ENCODE measurements around the gene KRTAP3-3. TPM values are rescaled to one million over a fixed set of nuclear protein-coding genes. Genes with fewer than 3 reads are reported as not detected.
"Not testable (repeated sequence)": the region's sequence is repeated elsewhere in the genome, so short reads cannot be mapped to it uniquely, and the experiment has no call there.

KRTAP3-3 gene
- total and polyA plus RNA-seq, 5 donors from 2014 or later, result not detected

GRCh38 chr17:41001795-41002194 is 7.8 kb upstream of the KRTAP3-3 start:
- H3K27me3 Mint-ChIP-seq, result peaks cover 57% of the 10 kb centered on the region
- H3K36me3 ChIP-seq (ENCODE audit: control insufficient read depth, insufficient read depth, low read length), result no peaks in the 10 kb centered on the region
- H3K9me3 ChIP-seq (ENCODE audit: control insufficient read depth in 2 of 2, low read length in 2 of 2), result no peaks in the 10 kb centered on the region
- no peak overlapping the region for H3K27ac Mint-ChIP-seq
- ATAC-seq (ENCODE audit: low read depth in 2 of 2) (no peak), DNase-seq (no peak)
- H3K27ac ChIP-seq (ENCODE audit: insufficient read depth, low read length, poor library complexity, severe bottlenecking), result no peak overlapping the region
- H3K4me1 ChIP-seq (ENCODE audit: control insufficient read depth, insufficient read depth, low read length, poor library complexity, severe bottlenecking), result no peaks in the 10 kb centered on the region
- no peak overlapping the region for H3K4me3 ChIP-seq (ENCODE audit: low read depth, low read length)
- peaks cover 7% of the 10 kb centered on the region for H3K27me3 ChIP-seq (ENCODE audit: control insufficient read depth, insufficient read depth, low read length)
- H3K4me1 Mint-ChIP-seq, result no peaks in the 10 kb centered on the region
- no peak overlapping the region for H3K4me3 Mint-ChIP-seq
- peaks cover 0 to 1% (median 0%) of the 10 kb centered on the region in 7 donors for H3K9me3 Mint-ChIP-seq
- H3K36me3 Mint-ChIP-seq, result no peaks in the 10 kb centered on the region

- not testable (repeated sequence) for H3K4me3 ChIP-seq (ENCODE audit: low read depth, low read length); H3K4me1 Mint-ChIP-seq
Observed at GRCh38 chr17:40999563-40999962, 5.6 kb upstream of the KRTAP3-3 start, which contains the start of gene KRTAP3-2. KRTAP3-2 (minus strand) TSS chr17:40999906; CDS start chr17:40999853, 53 bp downstream.

GRCh38 chr17:40997361-40997760 is 3.4 kb upstream of the KRTAP3-3 start:
- Histone ChIP-seq H3K4me1 (ENCODE audit: control insufficient read depth, insufficient read depth, low read length, poor library complexity, severe bottlenecking) (no peaks in the 10 kb centered on the region), H3K4me3 (ENCODE audit: low read depth, low read length) (no peak overlapping the region), H3K27me3 (ENCODE audit: control insufficient read depth, insufficient read depth, low read length) (peaks cover 14% of the 10 kb centered on the region), H3K36me3 (ENCODE audit: control insufficient read depth, insufficient read depth, low read length) (no peaks in the 10 kb centered on the region), H3K9me3 (ENCODE audit: control insufficient read depth in 2 of 2, low read length in 2 of 2) (no peaks in the 10 kb centered on the region), H3K27ac (ENCODE audit: insufficient read depth, low read length, poor library complexity, severe bottlenecking) (no peak overlapping the region)
- H3K9me3 Mint-ChIP-seq, result peaks cover 0 to 3% (median 0%) of the 10 kb centered on the region in 7 donors
- no peak overlapping the region for H3K27ac Mint-ChIP-seq
- ATAC-seq (ENCODE audit: low read depth in 2 of 2) (no peak), DNase-seq (no peak)
- no peaks in the 10 kb centered on the region for H3K4me1 Mint-ChIP-seq
- H3K4me3 Mint-ChIP-seq, result no peak overlapping the region
- H3K27me3 Mint-ChIP-seq, result peaks cover 59% of the 10 kb centered on the region
- no peaks in the 10 kb centered on the region for H3K36me3 Mint-ChIP-seq

More at GRCh38 chr17:40999563-40999962, 5.6 kb upstream of the KRTAP3-3 start, which contains the start of gene KRTAP3-2:
- not testable (repeated sequence) for H3K4me3 Mint-ChIP-seq; H3K27ac ChIP-seq (ENCODE audit: insufficient read depth, low read length, poor library complexity, severe bottlenecking); DNase-seq; H3K4me1 ChIP-seq (ENCODE audit: control insufficient read depth, insufficient read depth, low read length, poor library complexity, severe bottlenecking); H3K36me3 ChIP-seq (ENCODE audit: control insufficient read depth, insufficient read depth, low read length); ATAC-seq (ENCODE audit: low read depth in 2 of 2); H3K36me3 Mint-ChIP-seq; H3K9me3 ChIP-seq (ENCODE audit: control insufficient read depth in 2 of 2, low read length in 2 of 2); H3K9me3 Mint-ChIP-seq; H3K27ac Mint-ChIP-seq
- peaks cover 66% of the 10 kb centered on the region for H3K27me3 Mint-ChIP-seq
- peaks cover 13% of the 10 kb centered on the region for H3K27me3 ChIP-seq (ENCODE audit: control insufficient read depth, insufficient read depth, low read length)

GRCh38 chr17:40996829-40997228 is 2.9 kb upstream of the KRTAP3-3 start:
- H3K9me3 ChIP-seq (ENCODE audit: control insufficient read depth in 2 of 2, low read length in 2 of 2), result no peaks in the 10 kb centered on the region
- H3K27ac ChIP-seq (ENCODE audit: insufficient read depth, low read length, poor library complexity, severe bottlenecking), result no peak overlapping the region
- Mint-ChIP-seq H3K4me1 (no peaks in the 10 kb centered on the region), H3K4me3 (no peak overlapping the region), H3K36me3 (no peaks in the 10 kb centered on the region), H3K9me3 (peaks cover 0 to 3% (median 0%) of the 10 kb centered on the region in 7 donors), H3K27ac (no peak overlapping the region), H3K27me3 (peaks cover 56% of the 10 kb centered on the region)
- no peaks in the 10 kb centered on the region for H3K4me1 ChIP-seq (ENCODE audit: control insufficient read depth, insufficient read depth, low read length, poor library complexity, severe bottlenecking)
- no peak overlapping the region for H3K4me3 ChIP-seq (ENCODE audit: low read depth, low read length)
- DNase-seq, result no peak
- ATAC-seq (ENCODE audit: low read depth in 2 of 2), result no peak
- no peaks in the 10 kb centered on the region for H3K36me3 ChIP-seq (ENCODE audit: control insufficient read depth, insufficient read depth, low read length)
- peaks cover 16% of the 10 kb centered on the region for H3K27me3 ChIP-seq (ENCODE audit: control insufficient read depth, insufficient read depth, low read length)

- no peak for ATAC-seq (ENCODE audit: low read depth in 2 of 2)
- no peak overlapping the region for H3K27ac Mint-ChIP-seq
- no peak overlapping the region for H3K4me3 Mint-ChIP-seq
- H3K27ac ChIP-seq (ENCODE audit: insufficient read depth, low read length, poor library complexity, severe bottlenecking), result no peak overlapping the region
- H3K4me1 ChIP-seq (ENCODE audit: control insufficient read depth, insufficient read depth, low read length, poor library complexity, severe bottlenecking), result no peaks in the 10 kb centered on the region
- H3K4me3 ChIP-seq (ENCODE audit: low read depth, low read length), result no peak overlapping the region
- peaks cover 0 to 3% (median 0%) of the 10 kb centered on the region in 7 donors for H3K9me3 Mint-ChIP-seq
- H3K27me3 ChIP-seq (ENCODE audit: control insufficient read depth, insufficient read depth, low read length), result peaks cover 16% of the 10 kb centered on the region
- no peaks in the 10 kb centered on the region for H3K9me3 ChIP-seq (ENCODE audit: control insufficient read depth in 2 of 2, low read length in 2 of 2)
- peaks cover 57% of the 10 kb centered on the region for H3K27me3 Mint-ChIP-seq
- no peaks in the 10 kb centered on the region for H3K36me3 ChIP-seq (ENCODE audit: control insufficient read depth, insufficient read depth, low read length)
- H3K4me1 Mint-ChIP-seq, result no peaks in the 10 kb centered on the region
- DNase-seq, result no peak
- H3K36me3 Mint-ChIP-seq, result no peaks in the 10 kb centered on the region
Observed at GRCh38 chr17:40995116-40995515, 1.2 kb upstream of the KRTAP3-3 start.

- H3K27me3 ChIP-seq (ENCODE audit: control insufficient read depth, insufficient read depth, low read length), result peaks cover 16% of the 10 kb centered on the region
- H3K27ac ChIP-seq (ENCODE audit: insufficient read depth, low read length, poor library complexity, severe bottlenecking), result no peak overlapping the region
- Mint-ChIP-seq H3K36me3 (no peaks in the 10 kb centered on the region), H3K9me3 (peaks cover 0 to 2% (median 0%) of the 10 kb centered on the region in 7 donors), H3K4me1 (no peaks in the 10 kb centered on the region), H3K4me3 (no peak overlapping the region), H3K27me3 (peaks cover 54% of the 10 kb centered on the region), H3K27ac (no peak overlapping the region)
- ATAC-seq (ENCODE audit: low read depth in 2 of 2) (no peak), DNase-seq (no peak)
- no peak overlapping the region for H3K4me3 ChIP-seq (ENCODE audit: low read depth, low read length)
- H3K36me3 ChIP-seq (ENCODE audit: control insufficient read depth, insufficient read depth, low read length), result no peaks in the 10 kb centered on the region
- no peaks in the 10 kb centered on the region for H3K9me3 ChIP-seq (ENCODE audit: control insufficient read depth in 2 of 2, low read length in 2 of 2)
- no peaks in the 10 kb centered on the region for H3K4me1 ChIP-seq (ENCODE audit: control insufficient read depth, insufficient read depth, low read length, poor library complexity, severe bottlenecking)
Observed at GRCh38 chr17:40993084-40993483, 880 bp downstream of the KRTAP3-3 start.

GRCh38 chr17:40992666-40993065 is 1.3 kb downstream of the KRTAP3-3 start:
- no peak overlapping the region for H3K27ac Mint-ChIP-seq
- H3K9me3 Mint-ChIP-seq, result peaks cover 0 to 2% (median 0%) of the 10 kb centered on the region in 7 donors

GRCh38 chr17:40986920-40987319 is 7.0 kb downstream of the KRTAP3-3 start:
- Mint-ChIP-seq H3K4me1 (no peaks in the 10 kb centered on the region), H3K36me3 (no peaks in the 10 kb centered on the region), H3K27me3 (peaks cover 29% of the 10 kb centered on the region), H3K27ac (no peak overlapping the region), H3K9me3 (no peaks in the 10 kb centered on the region), H3K4me3 (no peak overlapping the region)
- Histone ChIP-seq H3K36me3 (ENCODE audit: control insufficient read depth, insufficient read depth, low read length) (no peaks in the 10 kb centered on the region), H3K4me1 (ENCODE audit: control insufficient read depth, insufficient read depth, low read length, poor library complexity, severe bottlenecking) (no peaks in the 10 kb centered on the region), H3K9me3 (ENCODE audit: control insufficient read depth in 2 of 2, low read length in 2 of 2) (no peaks in the 10 kb centered on the region), H3K27me3 (ENCODE audit: control insufficient read depth, insufficient read depth, low read length) (peaks cover 2% of the 10 kb centered on the region), H3K27ac (ENCODE audit: insufficient read depth, low read length, poor library complexity, severe bottlenecking) (no peak overlapping the region), H3K4me3 (ENCODE audit: low read depth, low read length) (no peak overlapping the region)
- ATAC-seq (ENCODE audit: low read depth in 2 of 2) (no peak), DNase-seq (no peak)

More at GRCh38 chr17:40992666-40993065, 1.3 kb downstream of the KRTAP3-3 start:
- H3K36me3 Mint-ChIP-seq, result no peaks in the 10 kb centered on the region
- no peak for ATAC-seq (ENCODE audit: low read depth in 2 of 2)
- H3K4me3 ChIP-seq (ENCODE audit: low read depth, low read length), result no peak overlapping the region
- H3K27me3 Mint-ChIP-seq, result peaks cover 58% of the 10 kb centered on the region
- no peaks in the 10 kb centered on the region for H3K9me3 ChIP-seq (ENCODE audit: control insufficient read depth in 2 of 2, low read length in 2 of 2)
- H3K4me3 Mint-ChIP-seq, result no peak overlapping the region
- H3K4me1 Mint-ChIP-seq, result no peaks in the 10 kb centered on the region
- H3K27ac ChIP-seq (ENCODE audit: insufficient read depth, low read length, poor library complexity, severe bottlenecking), result no peak overlapping the region
- no peaks in the 10 kb centered on the region for H3K4me1 ChIP-seq (ENCODE audit: control insufficient read depth, insufficient read depth, low read length, poor library complexity, severe bottlenecking)
- peaks cover 16% of the 10 kb centered on the region for H3K27me3 ChIP-seq (ENCODE audit: control insufficient read depth, insufficient read depth, low read length)
- DNase-seq, result no peak
- no peaks in the 10 kb centered on the region for H3K36me3 ChIP-seq (ENCODE audit: control insufficient read depth, insufficient read depth, low read length)
